GM10847 (cell line): ENCODE data around the gene TDRD5.

Source experiments
- POLR2A ChIP-seq: IDR thresholded peaks from 2 replicates; pipeline ENCODE4 v1.6.1; 2011; ENCODE audit not compliant: insufficient read length; ENCODE audit errors: extremely low read depth

TDRD5 gene

GRCh38 chr1:179591592-179592580 is at the start of gene TDRD5:
Gene TDRD5 (plus strand): TSS chr1:179591832. CDS start chr1:179592616, 784 bp downstream.
- no peak for TF ChIP-seq POLR2A

DNA sequence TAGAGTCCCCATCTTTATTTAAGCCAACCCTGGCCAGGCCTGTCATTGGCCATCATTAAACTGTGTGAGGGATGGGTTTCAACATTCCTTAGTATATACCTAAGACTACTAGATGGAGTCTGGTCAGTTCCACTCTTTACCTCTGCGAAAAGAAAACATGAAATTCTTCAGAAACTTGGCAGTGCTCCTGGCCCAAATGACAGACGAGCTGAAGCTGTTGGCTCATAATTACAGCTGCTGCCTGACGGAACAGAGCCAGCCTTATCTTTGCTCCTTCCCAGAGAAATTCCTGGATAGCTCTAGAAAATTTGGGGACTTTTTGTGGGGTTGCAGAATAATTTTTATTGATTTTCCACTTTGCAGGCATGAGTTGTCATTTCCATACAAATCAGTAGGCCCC is 46.3 kb upstream of the TDRD5 start:
- TF ChIP-seq POLR2A = no peak

DNA sequence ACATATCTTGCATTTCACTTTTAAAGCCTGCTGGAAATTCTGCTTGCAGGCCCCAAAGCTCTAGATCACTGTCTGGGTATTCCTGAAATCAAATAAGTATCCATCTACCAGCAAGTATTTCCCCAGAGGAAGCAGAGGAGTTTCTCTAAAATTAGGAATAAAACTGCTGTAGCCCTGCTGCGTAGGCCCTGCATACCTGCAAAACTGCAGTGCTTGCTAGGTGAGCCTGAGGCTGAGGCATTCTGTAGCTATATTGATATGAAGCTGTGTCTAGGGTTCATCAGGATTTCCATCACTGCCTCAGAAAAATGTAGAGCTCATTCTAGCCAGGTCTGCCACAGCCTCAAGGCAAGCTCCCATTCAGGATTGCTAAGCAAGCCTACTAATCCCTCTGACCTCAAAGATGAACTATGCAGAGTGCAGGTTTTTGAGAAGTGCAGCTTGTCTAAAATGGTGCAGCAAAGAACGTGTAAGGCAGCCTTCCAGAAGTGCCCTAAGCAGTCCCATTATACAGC is 44.6 kb upstream of the TDRD5 start:
- no peak for TF ChIP-seq POLR2A

DNA sequence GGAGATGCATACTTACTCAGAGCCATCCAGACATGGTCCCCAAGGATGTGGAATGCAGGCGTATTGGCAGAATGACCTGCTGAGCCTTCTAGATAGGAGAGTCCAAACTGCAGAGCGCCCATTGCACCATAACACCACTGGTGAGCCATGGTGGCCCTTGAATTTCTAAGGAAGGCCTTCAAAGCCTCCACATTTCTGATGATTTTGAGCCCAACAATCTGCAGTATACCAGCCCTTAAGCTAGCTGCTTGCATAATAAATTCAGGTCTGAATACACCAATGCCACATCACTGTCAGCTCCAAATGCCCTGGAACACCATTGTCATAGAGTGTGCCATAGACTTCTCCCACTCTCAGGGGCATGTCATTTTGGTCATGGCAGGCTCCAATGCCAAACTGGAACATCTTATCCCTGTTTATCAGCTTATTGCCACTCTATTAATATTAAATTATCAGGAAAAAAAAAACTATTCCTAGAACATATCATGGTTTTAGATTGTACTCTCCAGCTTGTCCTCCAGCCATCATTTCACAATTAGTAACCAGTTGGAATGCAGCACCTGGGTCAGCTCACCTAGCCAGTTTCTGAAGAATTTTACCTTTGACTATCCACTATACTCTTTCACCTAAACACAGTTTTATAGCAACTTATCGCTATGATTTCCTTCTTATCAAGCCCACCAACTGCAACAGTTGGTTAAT is 42.8 kb upstream of the TDRD5 start:
- no peak for TF ChIP-seq POLR2A

DNA sequence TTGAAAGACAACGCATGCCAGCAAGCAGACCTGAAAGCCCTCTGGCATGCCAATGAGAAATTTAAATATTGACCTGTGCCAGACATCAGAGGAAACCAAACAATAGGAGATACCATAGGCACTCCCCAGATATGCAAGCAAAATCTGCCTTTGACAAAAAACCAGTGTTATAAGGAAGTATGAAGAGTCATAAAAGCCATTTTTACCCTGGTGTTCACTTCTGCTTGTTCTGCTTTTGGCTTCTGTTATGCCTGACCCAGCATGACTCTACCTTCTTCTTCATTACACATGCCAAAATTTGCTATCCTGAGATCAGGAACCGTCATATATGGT is 42.3 kb upstream of the TDRD5 start:
- TF ChIP-seq POLR2A = no peak

GRCh38 chr1:179550746-179551682 is 40.6 kb upstream of the TDRD5 start:
- TF ChIP-seq POLR2A = no peak

DNA sequence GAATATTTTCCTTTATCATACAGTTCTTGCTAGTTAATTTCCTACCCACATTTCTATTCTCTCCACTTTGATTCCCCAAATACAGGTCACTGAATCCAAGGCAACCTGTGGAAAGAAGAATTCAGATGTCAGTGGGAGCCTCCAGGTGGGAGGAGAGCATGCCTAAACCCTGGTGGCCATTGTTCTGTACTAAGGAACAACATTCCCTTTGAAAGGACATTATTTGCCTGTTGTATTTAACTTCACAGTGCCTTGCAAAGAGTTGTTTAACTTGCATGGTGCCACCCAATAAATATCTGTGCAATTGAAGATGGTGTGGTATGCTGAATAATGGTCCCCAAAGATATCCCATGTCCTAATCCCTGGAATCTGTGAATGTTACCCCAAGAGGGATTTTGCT is 37.2 kb upstream of the TDRD5 start:
- TF ChIP-seq POLR2A = no peak

- TF ChIP-seq POLR2A = no peak
These were observed 33.6 kb upstream of the TDRD5 start for GRCh38 chr1:179558078-179558477.

- TF ChIP-seq POLR2A = no peak
These were observed 15.9 kb upstream of the TDRD5 start, which contains the start of gene NPHS2 for GRCh38 chr1:179575497-179576314. Gene NPHS2 (minus strand): TSS chr1:179575948. CDS start chr1:179575864, 84 bp downstream.

DNA sequence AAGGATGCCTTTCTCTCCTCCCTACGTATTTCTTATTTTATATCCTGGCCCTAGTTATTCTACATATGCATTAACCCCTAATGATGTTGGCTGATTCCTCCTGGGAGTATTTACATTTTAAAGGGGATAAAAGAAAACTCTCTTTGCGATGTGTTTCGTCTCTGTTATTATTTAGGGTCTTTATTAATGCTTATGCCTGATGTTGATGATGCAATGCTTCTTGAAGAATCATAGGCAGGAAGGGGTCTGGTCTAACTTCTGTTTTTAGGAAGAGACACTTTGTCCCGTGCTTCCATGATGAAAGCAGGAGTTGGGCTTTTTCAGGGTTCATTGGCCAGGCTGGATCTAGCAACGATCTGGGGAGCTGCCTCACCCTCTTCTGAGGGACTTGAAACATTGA is 15.1 kb upstream of the TDRD5 start:
- TF ChIP-seq POLR2A = no peak

DNA sequence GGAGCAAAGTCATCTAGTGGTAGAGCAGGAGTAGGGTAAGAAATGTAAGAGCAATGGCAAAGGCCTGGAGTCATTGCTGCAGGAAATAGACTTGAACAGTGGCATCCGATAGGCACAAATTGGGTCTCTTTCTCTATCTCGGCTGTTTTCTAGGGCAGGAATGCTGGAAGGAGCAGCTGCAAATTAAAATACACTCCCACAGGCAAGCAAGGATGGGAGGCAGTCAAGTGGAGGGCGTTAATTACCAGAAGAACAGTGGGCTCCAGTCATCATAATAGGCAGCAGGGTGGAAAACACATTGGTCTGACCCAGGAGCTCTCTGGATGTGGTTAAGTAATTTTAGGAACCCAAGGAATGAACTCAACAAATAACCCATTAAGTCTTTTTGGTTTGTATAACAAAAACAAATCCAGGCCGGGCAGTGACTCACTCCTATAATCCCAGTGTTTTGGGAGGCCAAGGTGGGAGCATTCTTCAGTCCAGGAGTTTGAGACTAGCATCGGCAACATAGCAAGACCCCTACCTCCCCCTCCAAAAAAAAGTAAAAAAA is 7.8 kb upstream of the TDRD5 start:
- no peak for TF ChIP-seq POLR2A

GRCh38 chr1:179586107-179586823 is 5.4 kb upstream of the TDRD5 start:
- TF ChIP-seq POLR2A = no peak

GRCh38 chr1:179587336-179587735 is 4.3 kb upstream of the TDRD5 start:
- no peak for TF ChIP-seq POLR2A

DNA sequence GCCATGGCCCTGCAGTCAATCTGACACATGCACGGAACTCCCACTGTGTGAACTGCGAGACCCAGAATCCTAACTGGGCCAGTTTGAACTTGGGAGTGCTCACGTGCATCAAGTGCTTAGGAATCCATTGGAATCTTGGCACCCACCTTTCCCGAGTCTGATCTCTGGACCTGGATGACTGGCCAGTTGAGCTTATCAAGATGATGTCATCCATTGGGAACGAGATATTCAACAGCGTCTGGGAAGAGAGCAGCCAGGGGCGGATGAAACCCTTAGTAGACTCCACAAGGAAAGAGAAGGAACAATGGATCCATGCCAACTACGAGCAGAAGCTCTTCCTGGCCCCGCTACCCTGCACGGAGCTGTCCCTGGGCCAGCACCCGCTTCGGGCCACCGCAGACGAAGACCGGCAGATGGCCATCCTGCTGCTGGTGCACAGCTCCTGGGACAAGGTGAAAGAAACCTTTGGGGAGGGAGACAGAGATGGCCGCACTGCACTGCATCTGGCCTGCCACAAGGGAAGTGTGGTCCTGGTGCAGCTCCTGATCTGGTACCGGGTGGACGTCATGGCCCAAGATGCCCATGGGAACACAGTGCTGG is 3.1 kb upstream of the TDRD5 start:
- TF ChIP-seq POLR2A = no peak
